LNCAP (cell line): ENCODE data around the gene EHBP1.

ENCODE experiments used
- TF ChIP-seq, protein P1 (sequence below): fragments of 450-650 bp; IDR thresholded peaks from 2 replicates; pipeline ENCODE4 v1.5.1; 2017; ENCODE audit warnings: mild to moderate bottlenecking

The EHBP1 gene

DNA sequence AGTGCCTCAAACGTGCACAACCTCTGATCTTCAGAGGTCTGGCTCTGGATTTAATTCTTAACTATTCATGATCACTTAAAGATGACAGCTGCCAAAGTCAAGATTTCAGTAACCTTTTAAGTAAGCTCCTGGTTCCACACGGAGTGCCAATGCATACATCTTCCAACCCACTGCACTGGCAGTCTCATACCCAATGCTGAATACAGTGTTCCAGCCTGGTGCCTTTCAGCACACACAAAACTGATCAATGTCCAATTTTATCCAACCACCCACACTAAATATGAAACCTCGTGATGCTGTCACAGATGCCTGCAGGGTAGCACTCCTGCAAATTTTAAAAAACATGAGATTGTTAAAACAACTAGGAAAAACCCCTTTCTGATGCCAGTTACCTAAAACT, 84.0 kb downstream of the EHBP1 start:
- TF ChIP-seq, protein P1, sequence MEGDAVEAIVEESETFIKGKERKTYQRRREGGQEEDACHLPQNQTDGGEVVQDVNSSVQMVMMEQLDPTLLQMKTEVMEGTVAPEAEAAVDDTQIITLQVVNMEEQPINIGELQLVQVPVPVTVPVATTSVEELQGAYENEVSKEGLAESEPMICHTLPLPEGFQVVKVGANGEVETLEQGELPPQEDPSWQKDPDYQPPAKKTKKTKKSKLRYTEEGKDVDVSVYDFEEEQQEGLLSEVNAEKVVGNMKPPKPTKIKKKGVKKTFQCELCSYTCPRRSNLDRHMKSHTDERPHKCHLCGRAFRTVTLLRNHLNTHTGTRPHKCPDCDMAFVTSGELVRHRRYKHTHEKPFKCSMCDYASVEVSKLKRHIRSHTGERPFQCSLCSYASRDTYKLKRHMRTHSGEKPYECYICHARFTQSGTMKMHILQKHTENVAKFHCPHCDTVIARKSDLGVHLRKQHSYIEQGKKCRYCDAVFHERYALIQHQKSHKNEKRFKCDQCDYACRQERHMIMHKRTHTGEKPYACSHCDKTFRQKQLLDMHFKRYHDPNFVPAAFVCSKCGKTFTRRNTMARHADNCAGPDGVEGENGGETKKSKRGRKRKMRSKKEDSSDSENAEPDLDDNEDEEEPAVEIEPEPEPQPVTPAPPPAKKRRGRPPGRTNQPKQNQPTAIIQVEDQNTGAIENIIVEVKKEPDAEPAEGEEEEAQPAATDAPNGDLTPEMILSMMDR: no peak

DNA sequence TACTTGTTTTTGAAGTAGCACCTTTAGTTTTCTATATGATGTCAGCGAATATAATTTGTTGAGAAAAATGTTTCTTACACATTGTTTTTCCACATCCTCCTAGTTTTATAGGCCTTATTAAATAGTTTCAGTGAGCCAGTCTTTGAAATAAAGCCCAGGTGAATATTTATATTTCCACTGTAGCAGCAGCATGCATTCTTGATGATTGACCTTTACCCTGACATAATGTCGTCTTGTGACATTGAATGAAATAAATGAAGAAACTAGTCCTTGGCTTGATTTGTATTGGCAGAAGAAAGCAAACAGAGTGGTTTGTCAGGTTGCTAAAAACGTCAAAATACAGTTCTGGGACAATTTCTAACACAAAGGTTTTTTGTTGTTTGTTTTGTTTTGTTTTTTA, 84.4 kb downstream of the EHBP1 start:
- TF ChIP-seq, protein P1: no peak

DNA sequence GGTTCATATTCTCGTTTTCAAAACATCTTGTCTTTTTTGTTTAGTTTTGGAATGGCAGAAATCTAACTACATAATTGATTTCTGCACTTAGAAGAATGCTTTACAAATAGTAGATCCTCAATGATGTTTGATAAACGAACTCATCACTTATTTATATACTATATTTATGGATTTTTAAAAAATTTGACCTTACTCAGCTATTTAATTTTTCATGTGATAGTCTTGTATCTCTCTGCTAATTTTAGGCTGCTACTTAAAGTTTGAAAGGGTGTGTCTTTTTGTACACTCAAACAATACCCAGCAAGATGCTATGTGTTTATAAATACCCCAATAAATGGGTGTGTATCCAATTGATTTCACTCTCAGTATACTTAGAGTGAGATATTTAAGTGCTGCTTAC, 86.9 kb downstream of the EHBP1 start:
- TF ChIP-seq, protein P1: no peak

DNA sequence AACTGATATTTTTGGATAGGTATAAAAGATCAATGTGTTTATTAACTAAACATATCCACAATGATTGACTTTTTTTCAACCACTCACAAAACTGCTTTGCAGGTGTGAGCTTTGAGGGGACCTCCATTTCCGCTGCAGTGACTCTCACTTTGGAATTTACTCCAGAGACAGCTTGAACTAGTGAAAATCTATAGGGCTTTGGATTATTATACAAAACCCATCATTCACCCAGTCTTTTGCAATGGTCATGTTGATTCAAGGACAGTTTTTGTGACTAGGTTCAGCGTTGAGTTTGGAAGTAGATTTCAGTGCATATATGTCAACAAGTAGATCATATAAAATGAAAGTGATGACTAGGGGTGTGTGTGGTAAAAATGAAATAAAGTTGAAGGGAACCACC, 87.7 kb downstream of the EHBP1 start:
- TF ChIP-seq, protein P1: no peak

DNA sequence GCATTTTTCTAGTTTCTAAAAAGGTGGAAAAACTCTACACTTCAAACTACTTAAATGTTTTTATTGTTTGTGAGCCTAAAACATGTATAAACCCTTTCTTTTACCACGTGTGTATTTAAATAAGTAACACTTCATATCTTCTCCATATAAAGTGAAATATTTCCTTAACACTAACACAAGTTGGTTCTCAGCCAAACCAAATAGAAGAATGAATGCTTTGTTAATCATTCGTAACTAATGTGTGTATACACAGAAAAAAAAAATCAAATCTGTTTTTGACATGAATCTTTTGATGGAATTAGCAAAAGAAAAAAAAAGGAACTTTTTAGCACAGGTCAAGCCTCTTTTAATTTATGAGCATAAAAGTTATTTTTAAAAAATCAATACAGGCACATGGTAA, 89.3 kb downstream of the EHBP1 start:
- TF ChIP-seq, protein P1: no peak

DNA sequence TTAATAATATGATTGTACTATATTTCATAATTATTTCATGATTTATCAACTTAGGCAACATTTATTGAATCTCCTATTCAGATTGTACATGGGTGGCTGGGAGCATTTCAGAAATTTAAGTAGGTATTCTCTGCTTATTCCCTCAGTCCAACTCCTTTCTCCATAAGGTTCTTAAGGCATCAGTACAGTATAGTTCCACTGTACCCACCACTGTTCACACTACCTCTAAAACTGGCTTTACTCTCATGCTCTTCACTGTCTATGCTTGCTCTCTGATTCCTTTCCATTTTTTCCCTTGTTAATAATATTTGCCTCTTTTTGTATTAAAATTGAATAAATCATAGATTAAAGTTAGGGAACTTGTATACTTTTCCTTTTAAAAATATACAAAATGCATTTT, 89.8 kb downstream of the EHBP1 start:
- TF ChIP-seq, protein P1: no peak

DNA sequence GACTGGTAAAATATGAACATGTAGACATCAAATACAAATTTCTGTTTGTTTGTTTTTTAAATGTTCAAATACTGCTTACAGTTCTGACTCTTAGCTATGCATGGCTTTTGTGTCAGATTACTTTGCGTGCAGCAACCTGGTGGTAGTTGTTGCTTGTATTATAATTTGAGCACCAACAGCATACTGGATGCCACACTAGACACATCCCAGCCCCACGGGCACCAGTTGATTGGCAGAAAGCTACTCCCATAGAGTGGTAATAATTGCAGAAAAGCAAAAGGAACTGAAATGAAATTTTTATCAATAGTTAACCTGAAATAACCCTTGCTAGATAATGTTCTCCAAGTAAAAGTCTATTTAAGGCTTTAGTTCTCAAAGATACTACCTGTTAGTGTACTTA, 91.6 kb downstream of the EHBP1 start:
- TF ChIP-seq, protein P1: no peak

DNA sequence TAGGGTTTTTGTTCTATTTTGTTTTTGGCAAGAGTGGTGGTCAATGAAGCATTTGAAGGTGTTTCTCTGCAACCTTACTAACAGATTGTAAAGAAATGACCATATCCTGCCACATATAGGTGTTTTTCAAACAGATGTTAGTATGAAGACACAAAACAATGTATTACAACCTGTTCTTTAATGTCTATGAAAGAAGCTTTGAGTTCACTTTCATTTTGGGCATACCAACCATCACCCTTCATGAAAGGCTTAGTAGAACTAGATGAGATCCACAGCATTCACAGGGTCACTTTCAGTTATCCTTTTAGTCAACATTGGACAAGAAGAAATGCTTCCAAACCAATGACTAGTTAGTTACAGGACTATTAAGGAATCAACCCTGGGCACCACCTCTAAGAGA, 95.1 kb downstream of the EHBP1 start:
- TF ChIP-seq, protein P1: no peak
